ENCODE data around the gene UBE2U.

- TF ChIP-seq, protein P1, sequence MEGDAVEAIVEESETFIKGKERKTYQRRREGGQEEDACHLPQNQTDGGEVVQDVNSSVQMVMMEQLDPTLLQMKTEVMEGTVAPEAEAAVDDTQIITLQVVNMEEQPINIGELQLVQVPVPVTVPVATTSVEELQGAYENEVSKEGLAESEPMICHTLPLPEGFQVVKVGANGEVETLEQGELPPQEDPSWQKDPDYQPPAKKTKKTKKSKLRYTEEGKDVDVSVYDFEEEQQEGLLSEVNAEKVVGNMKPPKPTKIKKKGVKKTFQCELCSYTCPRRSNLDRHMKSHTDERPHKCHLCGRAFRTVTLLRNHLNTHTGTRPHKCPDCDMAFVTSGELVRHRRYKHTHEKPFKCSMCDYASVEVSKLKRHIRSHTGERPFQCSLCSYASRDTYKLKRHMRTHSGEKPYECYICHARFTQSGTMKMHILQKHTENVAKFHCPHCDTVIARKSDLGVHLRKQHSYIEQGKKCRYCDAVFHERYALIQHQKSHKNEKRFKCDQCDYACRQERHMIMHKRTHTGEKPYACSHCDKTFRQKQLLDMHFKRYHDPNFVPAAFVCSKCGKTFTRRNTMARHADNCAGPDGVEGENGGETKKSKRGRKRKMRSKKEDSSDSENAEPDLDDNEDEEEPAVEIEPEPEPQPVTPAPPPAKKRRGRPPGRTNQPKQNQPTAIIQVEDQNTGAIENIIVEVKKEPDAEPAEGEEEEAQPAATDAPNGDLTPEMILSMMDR (conservative IDR thresholded peaks at IDR 0.05; ENCODE audit: low read depth in 2 of 2) = no peak
- TF ChIP-seq JUNB (IDR thresholded peaks at IDR 0.05; ENCODE audit: unreplicated experiment) = no peak
Measured at GRCh38 chr1:64223329-64224151, 20.1 kb downstream of the UBE2U start.

All from GM23338 (cell line).